SK-N-SH (cell line): ENCODE measurements around the gene TNIP2. TPM values are rescaled to one million over a fixed set of nuclear protein-coding genes. Genes with fewer than 3 reads are reported as not detected.

Experiments
- CTCF ChIA-PET: fragments of 300-600, 350-600 bp; formaldehyde crosslinking; extraction: SDS; loops from one replicate; lab custom pipeline; 2021; lab: Yijun Ruan, JAX
- POLR2A ChIA-PET: fragments of 350-600 bp; sonication (Branson Sonifier 250); formaldehyde crosslinking; extraction: SDS; loops from one replicate; lab custom pipeline; 2020; ENCODE audit warnings: antibody characterized with exemption, inconsistent platforms; lab: Yijun Ruan, JAX
- DNase-seq: peaks from one replicate; pipeline ENCODE4 v3.0.0; 2012
- H2AFZ ChIP-seq: fragments of 200-600 bp; sonication (generic); 2 replicates; pipeline ENCODE4 v1.8.1; 2016; ENCODE audit warnings: antibody characterized with exemption, mild to moderate bottlenecking, low read depth
- H3F3A ChIP-seq: fragments of 200-600 bp; sonication (generic); replicated peaks from 2 replicates; pipeline ENCODE3; 2016; ENCODE audit warnings: antibody characterized with exemption, mild to moderate bottlenecking; ENCODE audit not compliant: insufficient read depth
- H3K27ac ChIP-seq, 2 experiments: fragments of 200-500 bp in 1 of 2; fragments of 200-600 bp in 1 of 2; sonication (Bioruptor generic) in 1 of 2; sonication (generic), shearing (Covaris generic) in 1 of 2; 2 replicates each; pipeline versions ENCODE4 v1.5.1 to v1.6.1; 2014 to 2016; ENCODE audit warnings: low read depth in 2 of 2, inconsistent platforms in 1 of 2, low read length in 1 of 2, mild to moderate bottlenecking in 1 of 2, mixed read lengths in 1 of 2
- H3K27me3 ChIP-seq: fragments of 200-600 bp; sonication (generic), shearing (Covaris generic); 2 replicates; pipeline ENCODE4 v1.6.1; 2016; ENCODE audit warnings: mixed run types; ENCODE audit not compliant: insufficient read depth
- H3K36me3 ChIP-seq, 2 experiments: fragments of 200-500 bp in 1 of 2; fragments of 200-600 bp in 1 of 2; sonication (Bioruptor generic) in 1 of 2; sonication (generic) in 1 of 2; replicated peaks in 1 of 2; 2 replicates each; pipeline versions ENCODE3 to v1.5.1; 2014 to 2016; ENCODE audit warnings: low read length in 1 of 2, mild to moderate bottlenecking in 1 of 2; ENCODE audit not compliant: insufficient read depth in 2 of 2, control insufficient read depth in 1 of 2
- H3K4me1 ChIP-seq, 2 experiments: fragments of 200-500 bp in 1 of 2; fragments of 200-600 bp in 1 of 2; sonication (Bioruptor generic) in 1 of 2; sonication (generic), shearing (Covaris generic) in 1 of 2; 2 replicates each; pipeline versions ENCODE4 v1.5.1 to v1.6.1; 2014 to 2016; ENCODE audit warnings: low read depth in 1 of 2, low read length in 1 of 2, mixed run types in 1 of 2; ENCODE audit not compliant: insufficient read depth in 2 of 2, control insufficient read depth in 1 of 2
- H3K4me2 ChIP-seq: fragments of 200-600 bp; sonication (generic), shearing (Covaris generic); 2 replicates; pipeline ENCODE4 v1.6.1; 2017; ENCODE audit warnings: mixed run types
- H3K4me3 ChIP-seq, 2 experiments: fragments of 200-500 bp in 1 of 2; fragments of 200-600 bp in 1 of 2; sonication (Bioruptor generic) in 1 of 2; sonication (generic), shearing (Covaris generic) in 1 of 2; 2 replicates each; pipeline versions ENCODE4 v1.5.1 to v1.8.1; 2014 to 2016; ENCODE audit warnings: low read depth in 2 of 2, inconsistent platforms in 1 of 2, low read length in 1 of 2, mild to moderate bottlenecking in 1 of 2, mixed read lengths in 1 of 2, moderate library complexity in 1 of 2
- H3K79me2 ChIP-seq: fragments of 200-600 bp; sonication (generic); 2 replicates; pipeline ENCODE4 v1.8.1; 2017; ENCODE audit warnings: mild to moderate bottlenecking; ENCODE audit not compliant: insufficient read depth
- H3K9ac ChIP-seq: fragments of 200-600 bp; sonication (generic); 2 replicates; pipeline ENCODE4 v1.6.1; 2017; ENCODE audit warnings: mixed run types
- H3K9me2 ChIP-seq: fragments of 200-600 bp; sonication (generic); 2 replicates; pipeline ENCODE4 v1.6.1; 2017; ENCODE audit warnings: mixed run types
- H3K9me3 ChIP-seq: fragments of 200-600 bp; sonication (generic); 2 replicates; pipeline ENCODE4 v1.6.1; 2017; ENCODE audit warnings: mixed run types, mild to moderate bottlenecking, moderate library complexity
- H4K20me1 ChIP-seq: fragments of 200-600 bp; sonication (generic); 2 replicates; pipeline ENCODE4 v1.6.1; 2017; ENCODE audit warnings: mild to moderate bottlenecking, mixed run types; ENCODE audit not compliant: insufficient read depth
- CHD2 ChIP-seq: fragments of 150-350 bp; IDR thresholded peaks from 2 replicates; pipeline ENCODE4 v1.6.1; 2018; ENCODE audit warnings: low read length; ENCODE audit not compliant: partially characterized antibody
- CTCF ChIP-seq: fragments of 200-600 bp; sonication (generic); IDR thresholded peaks from 2 replicates; pipeline ENCODE4 v1.6.1; 2017; ENCODE audit warnings: antibody characterized with exemption, mild to moderate bottlenecking, moderate library complexity
- ELF1 ChIP-seq: IDR thresholded peaks from 2 replicates; pipeline ENCODE4 v1.4.0; 2012
- EP300 ChIP-seq, 2 experiments: IDR thresholded peaks; 2 replicates each; pipeline versions ENCODE4 v1.4.0 to v1.6.1; 2012; ENCODE audit warnings: borderline replicate concordance in 1 of 2, low read depth in 1 of 2, low read length in 1 of 2
- EZH2phosphoT487 ChIP-seq: fragments of 200-600 bp; sonication (generic); IDR thresholded peaks from 2 replicates; pipeline ENCODE4 v1.6.1; 2017; ENCODE audit warnings: low read depth, mixed run types, mild to moderate bottlenecking, antibody characterized with exemption, moderate library complexity, borderline replicate concordance
- FOSL2 ChIP-seq: IDR thresholded peaks from 2 replicates; pipeline ENCODE4 v1.4.0; 2012; ENCODE audit warnings: low read depth, mild to moderate bottlenecking, moderate library complexity, borderline replicate concordance
- FOXJ3 ChIP-seq: sonication (generic); formaldehyde crosslinking; IDR thresholded peaks from 2 replicates; pipeline ENCODE4 v1.5.1; 2020; ENCODE audit warnings: mild to moderate bottlenecking, missing genetic modification reagents
- FOXM1 ChIP-seq: IDR thresholded peaks from 2 replicates; pipeline ENCODE4 v1.4.0; 2012; ENCODE audit warnings: low read depth, mild to moderate bottlenecking
- IRF3 ChIP-seq: fragments of 150-350 bp; IDR thresholded peaks from 2 replicates; pipeline ENCODE4 v1.6.1; 2016; ENCODE audit warnings: mild to moderate bottlenecking, low read depth, low read length
- MAX ChIP-seq: IDR thresholded peaks from 2 replicates; pipeline ENCODE4 v1.4.0; 2012; ENCODE audit warnings: low read depth
- MEF2A ChIP-seq: IDR thresholded peaks from 2 replicates; pipeline ENCODE4 v1.4.0; 2012; ENCODE audit warnings: low read depth, borderline replicate concordance
- RAD21 ChIP-seq: IDR thresholded peaks from 2 replicates; pipeline ENCODE4 v1.6.1; 2012; ENCODE audit warnings: mild to moderate bottlenecking, low read length
- RCOR1 ChIP-seq: fragments of 150-350 bp; IDR thresholded peaks from 2 replicates; pipeline ENCODE4 v1.6.1; 2017; ENCODE audit warnings: antibody characterized with exemption, low read length
- RXRA ChIP-seq: IDR thresholded peaks from 2 replicates; pipeline ENCODE4 v1.4.0; 2012; ENCODE audit warnings: low read depth, mild to moderate bottlenecking, borderline replicate concordance
- SMC3 ChIP-seq: IDR thresholded peaks from 2 replicates; pipeline ENCODE4 v1.6.1; 2012; ENCODE audit warnings: low read depth, low read length, improper control_type of control experiment
- TCF12 ChIP-seq: IDR thresholded peaks from 2 replicates; pipeline ENCODE4 v1.4.0; 2012
- TEAD4 ChIP-seq: IDR thresholded peaks from 2 replicates; pipeline ENCODE4 v1.4.0; 2012; ENCODE audit warnings: mild to moderate bottlenecking, borderline replicate concordance; ENCODE audit not compliant: insufficient read depth
- USF1 ChIP-seq: IDR thresholded peaks from 2 replicates; pipeline ENCODE4 v1.4.0; 2012; ENCODE audit warnings: low read depth, borderline replicate concordance
- YY1 ChIP-seq: IDR thresholded peaks from 2 replicates; pipeline ENCODE4 v1.4.0; 2012; ENCODE audit warnings: low read depth, mild to moderate bottlenecking
- WGBS: methylation state at CpG from one replicate; pipeline ENCODE4 v1.1.6; 2017; ENCODE audit warnings: low lambda C conversion rate; 5-methylcytosine and 5-hydroxymethylcytosine counted together
- polyA plus RNA-seq, 3 experiments: library from polyadenylated mRNA; depleted of rRNA; stranded (reverse); fragments of >200 nt; gene quantifications; 2 replicates each; pipeline ENCODE4 v1.2.3, GENCODE V29; 2012
- TF ChIP-seq, protein P1 (sequence below): IDR thresholded peaks from 2 replicates; pipeline ENCODE4 v1.4.0; 2012; ENCODE audit warnings: low read depth, borderline replicate concordance

The TNIP2 gene
- polyA plus RNA-seq, 1 of the 3 experiments (the other 2 are of a cell fraction) = 78.9 TPM

- Histone ChIP-seq H3K27ac (no peak overlapping the region), H3K27me3 (no peaks in the 10 kb centered on the region), H3K4me1 (peaks cover 0 to 17% of the 10 kb centered on the region in 2 experiments; a peak in 1 of 4 replicates), H3K9me3 (no peaks in the 10 kb centered on the region), H3K4me3 (no peak overlapping the region), H3K36me3 (no peaks in the 10 kb centered on the region), H3K79me2 (no peaks in the 10 kb centered on the region), H2AFZ (no peak overlapping the region), H3K4me2 (no peak overlapping the region), H3K9ac (no peak overlapping the region), H3K9me2 (no peaks in the 10 kb centered on the region)
- WGBS = 72% methylated on average over 4 of the region's 4 CpGs
- ChIA-PET POLR2A (no interaction called here), CTCF (no interaction called here)
- DNase-seq = no peak
- no peak for TF ChIP-seq EP300 (IDR thresholded peaks at IDR 0.05; ENCODE audit: borderline replicate concordance in 1 of 2, low read depth in 1 of 2, low read length in 1 of 2)
- TF ChIP-seq EZH2phosphoT487 = no peak
- TF ChIP-seq FOXM1 = no peak
- TF ChIP-seq, protein P1, sequence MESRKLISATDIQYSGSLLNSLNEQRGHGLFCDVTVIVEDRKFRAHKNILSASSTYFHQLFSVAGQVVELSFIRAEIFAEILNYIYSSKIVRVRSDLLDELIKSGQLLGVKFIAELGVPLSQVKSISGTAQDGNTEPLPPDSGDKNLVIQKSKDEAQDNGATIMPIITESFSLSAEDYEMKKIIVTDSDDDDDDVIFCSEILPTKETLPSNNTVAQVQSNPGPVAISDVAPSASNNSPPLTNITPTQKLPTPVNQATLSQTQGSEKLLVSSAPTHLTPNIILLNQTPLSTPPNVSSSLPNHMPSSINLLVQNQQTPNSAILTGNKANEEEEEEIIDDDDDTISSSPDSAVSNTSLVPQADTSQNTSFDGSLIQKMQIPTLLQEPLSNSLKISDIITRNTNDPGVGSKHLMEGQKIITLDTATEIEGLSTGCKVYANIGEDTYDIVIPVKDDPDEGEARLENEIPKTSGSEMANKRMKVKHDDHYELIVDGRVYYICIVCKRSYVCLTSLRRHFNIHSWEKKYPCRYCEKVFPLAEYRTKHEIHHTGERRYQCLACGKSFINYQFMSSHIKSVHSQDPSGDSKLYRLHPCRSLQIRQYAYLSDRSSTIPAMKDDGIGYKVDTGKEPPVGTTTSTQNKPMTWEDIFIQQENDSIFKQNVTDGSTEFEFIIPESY = no peak
- TF ChIP-seq RXRA = no peak
- TF ChIP-seq MEF2A = no peak
- TF ChIP-seq FOSL2 = no peak
- no peak for TF ChIP-seq CHD2
- TF ChIP-seq TEAD4 = no peak
- TF ChIP-seq SMC3 = no peak
- no peak for TF ChIP-seq YY1
- no peak for TF ChIP-seq TCF12
- no peak for TF ChIP-seq FOXJ3 (CRISPR knock-in tag)
- no peak for TF ChIP-seq RCOR1
- TF ChIP-seq MAX = no peak
- TF ChIP-seq USF1 = no peak
- TF ChIP-seq ELF1 = no peak
- no peak for TF ChIP-seq CTCF
- TF ChIP-seq RAD21 = no peak
- no peak for TF ChIP-seq IRF3
- TF ChIP-seq, all 33 proteins: peak for 0
- Histone ChIP-seq H4K20me1 (no peaks in the 10 kb centered on the region), H3F3A (peaks cover 4% of the 10 kb centered on the region)
These were observed 29.5 kb upstream of the TNIP2 start for GRCh38 chr4:2785613-2786012.
